Endothelial cell (in vitro differentiated cells): Measurements from ENCODE around the gene CXCR3. TPM values are rescaled to one million over a fixed set of nuclear protein-coding genes. Genes with fewer than 3 reads are reported as not detected.

ENCODE experiments used
- DNase-seq: peaks from one replicate; pipeline ENCODE4 v3.0.0; 2021; ENCODE audit warnings: low spot score
- H3K27ac Mint-ChIP-seq: one replicate; pipeline ENCODE4 v1.8.0; 2021; ENCODE audit warnings: mixed read lengths, inconsistent platforms; ENCODE audit not compliant: unreplicated experiment
- H3K27me3 Mint-ChIP-seq: one replicate; pipeline ENCODE4 v1.8.0; 2021; ENCODE audit warnings: mild to moderate bottlenecking, moderate library complexity, mixed read lengths, inconsistent platforms; ENCODE audit not compliant: unreplicated experiment
- H3K36me3 Mint-ChIP-seq: one replicate; pipeline ENCODE4 v1.8.0; 2021; ENCODE audit warnings: mild to moderate bottlenecking, low read depth, mixed read lengths, inconsistent platforms; ENCODE audit not compliant: unreplicated experiment
- H3K4me1 Mint-ChIP-seq: one replicate; pipeline ENCODE4 v1.8.0; 2021; ENCODE audit warnings: mild to moderate bottlenecking, mixed read lengths, inconsistent platforms; ENCODE audit not compliant: unreplicated experiment
- H3K4me3 Mint-ChIP-seq: one replicate; pipeline ENCODE4 v1.8.0; 2021; ENCODE audit warnings: mild to moderate bottlenecking, mixed read lengths, inconsistent platforms; ENCODE audit not compliant: unreplicated experiment
- H3K9me3 Mint-ChIP-seq: one replicate; pipeline ENCODE4 v1.8.0; 2021; ENCODE audit warnings: mixed read lengths, inconsistent platforms; ENCODE audit not compliant: unreplicated experiment
- long read RNA-seq: library from polyadenylated mRNA; unstranded; transcript quantifications from one replicate; pipeline ENCODE4 v2.0.0, GENCODE V29; 2020; ENCODE audit not compliant: unreplicated experiment
- total RNA-seq: library from RNA; stranded (reverse); fragmentation: NEBNext Ultra II Directional; extraction: Animal tissue kit (Norgen Biotek cat#: 25700); gene quantifications from one replicate; pipeline ENCODE4 v1.2.1, GENCODE V29; 2021; ENCODE audit not compliant: unreplicated experiment
- TF ChIP-seq, protein P1 (sequence below): fragments of 200-600 bp; sonication (generic); IDR thresholded peaks from one replicate; pipeline ENCODE4 v1.5.0; 2021; ENCODE audit warnings: antibody characterized with exemption; ENCODE audit not compliant: unreplicated experiment

The CXCR3 gene
- 0.54 TPM for total RNA-seq
- long read RNA-seq, partial matches to known transcripts: 1 of 1 reads
- long read RNA-seq, other reads (novel, unspliced or antisense): 0 of 1 reads

DNA sequence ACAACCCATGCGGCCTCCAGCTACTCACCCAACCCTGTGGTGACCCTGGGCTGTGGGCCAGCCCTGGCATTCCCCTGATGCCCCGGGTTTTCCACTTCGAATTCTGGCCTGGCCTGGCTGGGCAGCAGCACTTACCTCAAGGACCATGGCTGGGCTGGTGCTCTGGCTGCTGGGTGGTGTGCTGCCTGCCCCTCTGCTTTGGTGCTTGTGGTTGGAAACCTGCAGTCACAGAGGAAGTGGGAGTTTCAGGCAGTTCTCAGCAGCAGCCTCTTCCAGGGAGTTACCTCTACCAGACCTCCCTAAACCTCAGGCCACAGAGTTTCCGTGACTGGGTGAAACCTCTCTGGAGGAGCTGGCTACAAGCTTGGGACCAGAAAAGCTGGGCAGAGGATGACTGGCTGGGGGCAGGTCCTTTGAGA is at the start of gene CXCR3:
CXCR3 (minus strand) TSS at position 209 of the 419 bp plus-strand sequence; CDS start at position 147, 62 bp downstream.
- H3K27ac Mint-ChIP-seq: peak within 1 kb of the TSS; percentile 24
- peaks cover 2% of the 10 kb centered on the region for H3K27me3 Mint-ChIP-seq
- no peak within 1 kb of the TSS for H3K4me3 Mint-ChIP-seq
- peaks cover 20% of the 10 kb centered on the region for H3K4me1 Mint-ChIP-seq
- H3K9me3 Mint-ChIP-seq: no peaks in the 10 kb centered on the region
- no peak for DNase-seq
- peaks cover 18% of the 10 kb centered on the region for H3K36me3 Mint-ChIP-seq
- TF ChIP-seq, protein P1, sequence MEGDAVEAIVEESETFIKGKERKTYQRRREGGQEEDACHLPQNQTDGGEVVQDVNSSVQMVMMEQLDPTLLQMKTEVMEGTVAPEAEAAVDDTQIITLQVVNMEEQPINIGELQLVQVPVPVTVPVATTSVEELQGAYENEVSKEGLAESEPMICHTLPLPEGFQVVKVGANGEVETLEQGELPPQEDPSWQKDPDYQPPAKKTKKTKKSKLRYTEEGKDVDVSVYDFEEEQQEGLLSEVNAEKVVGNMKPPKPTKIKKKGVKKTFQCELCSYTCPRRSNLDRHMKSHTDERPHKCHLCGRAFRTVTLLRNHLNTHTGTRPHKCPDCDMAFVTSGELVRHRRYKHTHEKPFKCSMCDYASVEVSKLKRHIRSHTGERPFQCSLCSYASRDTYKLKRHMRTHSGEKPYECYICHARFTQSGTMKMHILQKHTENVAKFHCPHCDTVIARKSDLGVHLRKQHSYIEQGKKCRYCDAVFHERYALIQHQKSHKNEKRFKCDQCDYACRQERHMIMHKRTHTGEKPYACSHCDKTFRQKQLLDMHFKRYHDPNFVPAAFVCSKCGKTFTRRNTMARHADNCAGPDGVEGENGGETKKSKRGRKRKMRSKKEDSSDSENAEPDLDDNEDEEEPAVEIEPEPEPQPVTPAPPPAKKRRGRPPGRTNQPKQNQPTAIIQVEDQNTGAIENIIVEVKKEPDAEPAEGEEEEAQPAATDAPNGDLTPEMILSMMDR: no peak

DNA sequence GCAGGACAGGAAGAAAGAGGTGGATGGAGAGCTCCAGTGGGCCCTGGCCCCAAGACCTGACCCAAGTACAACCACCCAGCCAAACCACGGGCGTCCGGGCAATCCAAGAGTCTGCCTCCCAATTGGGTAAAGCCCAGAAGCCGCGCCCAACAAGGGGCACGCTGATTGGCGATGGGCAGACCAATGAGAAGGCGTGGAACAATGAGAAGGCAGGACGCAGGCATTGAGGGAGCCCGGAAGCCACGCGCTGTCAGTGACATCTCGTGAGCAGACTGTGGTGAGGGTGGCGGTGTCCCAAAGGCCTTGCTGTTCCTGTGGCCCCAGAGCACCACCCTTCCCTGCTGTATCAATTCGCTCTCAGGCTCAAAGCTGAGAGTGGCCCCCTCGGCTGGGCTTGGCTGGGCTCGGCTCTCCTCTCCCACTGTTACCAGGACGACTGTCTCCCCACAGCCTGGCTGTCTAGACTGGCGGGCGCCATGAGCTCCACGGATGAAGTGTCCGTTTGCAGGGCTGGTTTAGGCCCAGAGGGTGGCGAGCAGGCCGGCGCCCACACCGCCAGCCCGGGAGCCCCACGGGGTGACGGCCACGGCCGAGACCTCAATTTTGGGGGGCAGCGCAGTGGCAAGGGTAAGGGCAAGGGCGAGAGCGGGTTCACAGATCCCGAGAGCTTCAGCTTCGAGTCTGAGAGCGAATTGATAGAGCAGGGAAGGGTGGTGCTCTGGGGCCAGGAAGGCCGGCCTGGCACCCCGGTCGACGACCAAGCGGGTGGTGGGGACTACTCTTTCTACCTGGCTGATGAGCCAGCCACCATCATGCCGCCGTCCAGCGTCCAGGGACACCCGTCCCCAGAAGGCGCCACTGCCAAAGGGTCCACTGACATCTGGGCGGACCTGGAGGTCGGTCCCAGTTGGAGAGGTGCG is 49.3 kb upstream of the CXCR3 start, which contains the start of gene LOC101059915:
LOC101059915 (plus strand) TSS at position 219 of the 920 bp plus-strand sequence.
- Mint-ChIP-seq H3K9me3 (no peaks in the 10 kb centered on the region), H3K4me1 (peaks cover 10% of the 10 kb centered on the region)

GRCh38 chrX:71666240-71667223 is 48.2 kb upstream of the CXCR3 start:
- no peak overlapping the region for H3K4me3 Mint-ChIP-seq
- no peak overlapping the region for H3K27ac Mint-ChIP-seq
- no peaks in the 10 kb centered on the region for H3K9me3 Mint-ChIP-seq
- peaks cover 8% of the 10 kb centered on the region for H3K4me1 Mint-ChIP-seq
- H3K27me3 Mint-ChIP-seq: peaks cover 5% of the 10 kb centered on the region
- TF ChIP-seq, protein P1: no peak
- DNase-seq: no peak
- no peaks in the 10 kb centered on the region for H3K36me3 Mint-ChIP-seq

More for the DNA sequence above, 49.3 kb upstream of the CXCR3 start, which contains the start of gene LOC101059915:
- no peak for DNase-seq
- Mint-ChIP-seq H3K4me3 (no peak within 1 kb of the TSS), H3K27me3 (peaks cover 3% of the 10 kb centered on the region), H3K27ac (no peak within 1 kb of the TSS), H3K36me3 (no peaks in the 10 kb centered on the region)
- TF ChIP-seq, protein P1: no peak

DNA sequence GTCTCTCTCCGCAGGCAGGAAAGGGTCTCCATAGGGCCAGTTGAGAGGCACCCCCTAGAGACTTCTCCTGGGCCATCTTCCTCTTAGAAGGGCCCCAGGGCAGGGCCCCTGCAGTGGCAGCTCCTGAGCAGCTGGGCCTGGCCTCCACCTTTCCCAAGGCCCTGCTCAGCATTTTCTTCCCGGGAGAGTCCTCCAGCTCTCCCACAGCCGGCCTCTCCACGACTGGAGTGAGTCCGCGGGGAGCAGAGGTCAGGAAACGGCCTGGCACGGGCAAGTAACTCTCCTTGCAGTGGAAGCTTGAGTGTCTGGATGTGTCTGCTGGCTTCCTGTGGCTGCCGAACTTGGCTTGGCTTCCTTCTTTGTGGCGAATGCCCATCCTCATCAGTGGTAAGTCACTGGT is 47.4 kb upstream of the CXCR3 start:
- H3K27me3 Mint-ChIP-seq: peaks cover 5% of the 10 kb centered on the region
- H3K27ac Mint-ChIP-seq: no peak overlapping the region
- peaks cover 3% of the 10 kb centered on the region for H3K4me1 Mint-ChIP-seq
- no peaks in the 10 kb centered on the region for H3K9me3 Mint-ChIP-seq
- no peak overlapping the region for H3K4me3 Mint-ChIP-seq
- TF ChIP-seq, protein P1: no peak
- no peaks in the 10 kb centered on the region for H3K36me3 Mint-ChIP-seq
- DNase-seq: no peak
